HL-60 (cell line): ENCODE data around the gene OR5AK2.

ENCODE experiments used
- DNase-seq, 2 experiments: peaks; one replicate each; pipeline ENCODE4 v3.0.0-alpha.2; 2010 to 2020; ENCODE audit warnings: low read depth in 1 of 2, low spot score in 1 of 2
- H3K27ac ChIP-seq: fragments of 250-450 bp; sonication (Bioruptor Pico); replicated peaks from 2 replicates; pipeline ENCODE4 v1.5.1; 2020; ENCODE audit warnings: mild to moderate bottlenecking, moderate library complexity
- H3K27me3 ChIP-seq: fragments of 250-450 bp; sonication (Bioruptor Pico); 2 replicates; pipeline ENCODE4 v1.5.1; 2021; ENCODE audit warnings: mild to moderate bottlenecking, moderate library complexity; ENCODE audit not compliant: insufficient read depth, poor library complexity, severe bottlenecking
- H3K4me3 ChIP-seq: replicated peaks from 2 replicates; pipeline ENCODE4 v1.5.1; 2011; ENCODE audit warnings: mild to moderate bottlenecking, control low read depth, low read length; ENCODE audit not compliant: insufficient read depth
- GABPA ChIP-seq: IDR thresholded peaks from 2 replicates; pipeline ENCODE4 v1.6.1; 2012; ENCODE audit warnings: low read depth
- POLR2AphosphoS5 ChIP-seq: IDR thresholded peaks from 2 replicates; pipeline ENCODE4 v1.6.1; 2012; ENCODE audit warnings: low read depth
- SPI1 ChIP-seq: IDR thresholded peaks from 2 replicates; pipeline ENCODE4 v1.6.1; 2012; ENCODE audit warnings: low read depth, mild to moderate bottlenecking, borderline replicate concordance
- TF ChIP-seq, protein P1 (sequence below): IDR thresholded peaks from 2 replicates; pipeline ENCODE4 v1.6.1; 2012; ENCODE audit warnings: low read depth; ENCODE audit not compliant: insufficient replicate concordance
- TF ChIP-seq, protein P2 (sequence below): IDR thresholded peaks from one replicate; pipeline ENCODE4 v1.5.1; 2011; ENCODE audit warnings: low read length, control low read depth, inconsistent platforms; ENCODE audit not compliant: insufficient read depth

The OR5AK2 gene

GRCh38 chr11:56961609-56962008 is 27.1 kb upstream of the OR5AK2 start:
- TF ChIP-seq SPI1 (no peak), POLR2AphosphoS5 (no peak), GABPA (no peak)
- TF ChIP-seq, protein P1, sequence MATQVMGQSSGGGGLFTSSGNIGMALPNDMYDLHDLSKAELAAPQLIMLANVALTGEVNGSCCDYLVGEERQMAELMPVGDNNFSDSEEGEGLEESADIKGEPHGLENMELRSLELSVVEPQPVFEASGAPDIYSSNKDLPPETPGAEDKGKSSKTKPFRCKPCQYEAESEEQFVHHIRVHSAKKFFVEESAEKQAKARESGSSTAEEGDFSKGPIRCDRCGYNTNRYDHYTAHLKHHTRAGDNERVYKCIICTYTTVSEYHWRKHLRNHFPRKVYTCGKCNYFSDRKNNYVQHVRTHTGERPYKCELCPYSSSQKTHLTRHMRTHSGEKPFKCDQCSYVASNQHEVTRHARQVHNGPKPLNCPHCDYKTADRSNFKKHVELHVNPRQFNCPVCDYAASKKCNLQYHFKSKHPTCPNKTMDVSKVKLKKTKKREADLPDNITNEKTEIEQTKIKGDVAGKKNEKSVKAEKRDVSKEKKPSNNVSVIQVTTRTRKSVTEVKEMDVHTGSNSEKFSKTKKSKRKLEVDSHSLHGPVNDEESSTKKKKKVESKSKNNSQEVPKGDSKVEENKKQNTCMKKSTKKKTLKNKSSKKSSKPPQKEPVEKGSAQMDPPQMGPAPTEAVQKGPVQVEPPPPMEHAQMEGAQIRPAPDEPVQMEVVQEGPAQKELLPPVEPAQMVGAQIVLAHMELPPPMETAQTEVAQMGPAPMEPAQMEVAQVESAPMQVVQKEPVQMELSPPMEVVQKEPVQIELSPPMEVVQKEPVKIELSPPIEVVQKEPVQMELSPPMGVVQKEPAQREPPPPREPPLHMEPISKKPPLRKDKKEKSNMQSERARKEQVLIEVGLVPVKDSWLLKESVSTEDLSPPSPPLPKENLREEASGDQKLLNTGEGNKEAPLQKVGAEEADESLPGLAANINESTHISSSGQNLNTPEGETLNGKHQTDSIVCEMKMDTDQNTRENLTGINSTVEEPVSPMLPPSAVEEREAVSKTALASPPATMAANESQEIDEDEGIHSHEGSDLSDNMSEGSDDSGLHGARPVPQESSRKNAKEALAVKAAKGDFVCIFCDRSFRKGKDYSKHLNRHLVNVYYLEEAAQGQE: no peak
- TF ChIP-seq, protein P2, sequence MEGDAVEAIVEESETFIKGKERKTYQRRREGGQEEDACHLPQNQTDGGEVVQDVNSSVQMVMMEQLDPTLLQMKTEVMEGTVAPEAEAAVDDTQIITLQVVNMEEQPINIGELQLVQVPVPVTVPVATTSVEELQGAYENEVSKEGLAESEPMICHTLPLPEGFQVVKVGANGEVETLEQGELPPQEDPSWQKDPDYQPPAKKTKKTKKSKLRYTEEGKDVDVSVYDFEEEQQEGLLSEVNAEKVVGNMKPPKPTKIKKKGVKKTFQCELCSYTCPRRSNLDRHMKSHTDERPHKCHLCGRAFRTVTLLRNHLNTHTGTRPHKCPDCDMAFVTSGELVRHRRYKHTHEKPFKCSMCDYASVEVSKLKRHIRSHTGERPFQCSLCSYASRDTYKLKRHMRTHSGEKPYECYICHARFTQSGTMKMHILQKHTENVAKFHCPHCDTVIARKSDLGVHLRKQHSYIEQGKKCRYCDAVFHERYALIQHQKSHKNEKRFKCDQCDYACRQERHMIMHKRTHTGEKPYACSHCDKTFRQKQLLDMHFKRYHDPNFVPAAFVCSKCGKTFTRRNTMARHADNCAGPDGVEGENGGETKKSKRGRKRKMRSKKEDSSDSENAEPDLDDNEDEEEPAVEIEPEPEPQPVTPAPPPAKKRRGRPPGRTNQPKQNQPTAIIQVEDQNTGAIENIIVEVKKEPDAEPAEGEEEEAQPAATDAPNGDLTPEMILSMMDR: no peak
- H3K27ac ChIP-seq: no peak overlapping the region

DNA sequence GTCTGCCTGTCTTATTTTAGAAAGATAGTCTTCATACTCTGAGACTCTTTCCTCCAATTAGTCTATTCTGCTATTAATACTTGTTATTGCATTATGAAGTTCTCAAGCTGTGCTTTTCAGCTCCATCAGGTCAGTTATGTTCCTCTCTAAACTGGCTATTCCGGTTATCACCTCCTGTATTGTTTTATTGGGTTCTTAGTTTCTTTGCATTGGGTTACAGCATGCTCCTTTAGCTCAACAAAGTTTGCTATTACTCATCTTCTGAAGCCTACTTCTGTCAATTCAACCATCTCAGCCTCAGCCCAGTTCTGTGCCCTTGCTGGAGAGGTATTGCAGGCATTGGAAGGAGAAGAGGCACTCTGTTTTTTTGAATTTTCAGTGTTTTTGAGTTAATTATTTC is 21.0 kb upstream of the OR5AK2 start:
- Histone ChIP-seq H3K27ac (no peak overlapping the region), H3K27me3 (no peaks in the 10 kb centered on the region), H3K4me3 (no peak overlapping the region)
- no peak for DNase-seq
- TF ChIP-seq POLR2AphosphoS5: no peak
- TF ChIP-seq, protein P2: no peak
- TF ChIP-seq, protein P1: no peak
- no peak for TF ChIP-seq GABPA
- TF ChIP-seq SPI1: no peak

More at GRCh38 chr11:56961609-56962008, 27.1 kb upstream of the OR5AK2 start:
- DNase-seq: no peak
- H3K27me3 ChIP-seq: no peaks in the 10 kb centered on the region
- H3K4me3 ChIP-seq: no peak overlapping the region

GRCh38 chr11:56968524-56968923 is 20.2 kb upstream of the OR5AK2 start:
- H3K4me3 ChIP-seq: no peak overlapping the region
- no peak for DNase-seq

More at GRCh38 chr11:56968524-56968923, 20.2 kb upstream of the OR5AK2 start:
- TF ChIP-seq SPI1 (no peak), GABPA (no peak), POLR2AphosphoS5 (no peak)
- TF ChIP-seq, protein P2: no peak
- TF ChIP-seq, protein P1: no peak
- Histone ChIP-seq H3K27ac (no peak overlapping the region), H3K27me3 (no peaks in the 10 kb centered on the region)
